ENCODE results near the gene RAPGEF5. TPM values are rescaled to one million over a fixed set of nuclear protein-coding genes. Genes with fewer than 3 reads are reported as not detected.

The RAPGEF5 gene
- total and polyA plus RNA-seq, 10 of the 15 experiments (the other 5 are each of a cell fraction or from before 2014, with no cell fraction given): 0.38 to 4.0 (median 1.6) TPM; not detected in 1

- Histone ChIP-seq H3K4me3 (no peak overlapping the region), H3K9me3 (replicated peaks; ENCODE audit: control insufficient read depth, insufficient read depth, low read length) (no peaks in the 10 kb centered on the region; the same call in 2 of the 3 replicates), H3K4me2 (ENCODE audit: control insufficient read depth, insufficient read depth) (no peak overlapping the region), H3K27me3 (replicated peaks in 1 of 2; ENCODE audit: control insufficient read depth in 2 of 2, insufficient read depth in 2 of 2, low read length in 1 of 2) (no peaks in the 10 kb centered on the region; a peak in 1 of 4 replicates), H4K20me1 (ENCODE audit: control insufficient read depth, insufficient read depth) (no peaks in the 10 kb centered on the region), H3K4me1 (ENCODE audit: control insufficient read depth, insufficient read depth, low read length) (peaks cover 11% of the 10 kb centered on the region), H3K36me3 (ENCODE audit: control insufficient read depth in 2 of 2, insufficient read depth in 2 of 2, low read length in 1 of 2) (no peaks in the 10 kb centered on the region), H3K79me2 (ENCODE audit: control insufficient read depth, insufficient read depth, low read length) (no peaks in the 10 kb centered on the region), H3K27ac (ENCODE audit: control insufficient read depth, insufficient read depth) (no peak overlapping the region), H2AFZ (ENCODE audit: control insufficient read depth, low read depth, low read length) (no peak overlapping the region), H3K9ac (ENCODE audit: control insufficient read depth, insufficient read depth, low read length) (no peak overlapping the region)
- POLR2A ChIA-PET: no interaction called here
- SMC1A ChIA-PET (ENCODE audit: uncharacterized antibody, unreplicated experiment): interaction anchor here (0.9 to 1.1 kb wide), 2 partner anchors 15 to 31 kb away, joined by 3 read pairs; no protein-coding TSS in a partner anchor
- RAD21 ChIA-PET (ENCODE audit: unreplicated experiment): no interaction called here
- DNase-seq (ENCODE audit: low read depth, low spot score) (no peak), ATAC-seq (no peak), FAIRE-seq (no peak)
- 67% methylated on average over 4 of the region's 4 CpGs for WGBS (ENCODE audit: insufficient coverage, insufficient replicate concordance, low lambda C conversion rate, missing lambda C conversion rate)
- intact Hi-C loops (cut with micrococcal nuclease; ENCODE audit: unreplicated experiment) (no loop called here), in situ Hi-C loops (cut with MboI) (no loop called here)
- BruUV-seq (replicated peaks): no TSS peak
- CTCF ChIA-PET: no interaction called here
- TF ChIP-seq FOXM1 (IDR thresholded peaks at IDR 0.05; ENCODE audit: low read depth, low read length) (no peak), BACH1 (IDR thresholded peaks at IDR 0.05; ENCODE audit: borderline replicate concordance) (no peak), ZBTB40 (IDR thresholded peaks at IDR 0.05; ENCODE audit: borderline replicate concordance) (no peak), CEBPB (IDR thresholded peaks at IDR 0.05; ENCODE audit: borderline replicate concordance in 1 of 2, low read depth in 2 of 2, low read length in 2 of 2) (no peak), RELB (IDR thresholded peaks at IDR 0.05; ENCODE audit: low read depth) (no peak), EP300 (IDR thresholded peaks at IDR 0.05; ENCODE audit: borderline replicate concordance in 1 of 2, control insufficient read depth in 1 of 2, low read depth in 2 of 2, low read length in 2 of 2) (no peak), ZNF24 (IDR thresholded peaks at IDR 0.05) (no peak), E4F1 (IDR thresholded peaks at IDR 0.05; ENCODE audit: borderline replicate concordance, partially characterized antibody) (no peak), ZNF592 (IDR thresholded peaks at IDR 0.05) (no peak), ZZZ3 (IDR thresholded peaks at IDR 0.05; ENCODE audit: control insufficient read depth, insufficient read length, low read depth) (no peak), NR2C2 (IDR thresholded peaks at IDR 0.05; ENCODE audit: borderline replicate concordance, control insufficient read depth, insufficient read length, low read depth) (no peak)
These were observed 49.8 kb upstream of the RAPGEF5 start for GRCh38 chr7:22406715-22407114.

Data from GM12878 (cell line).